K562 (cell line): ENCODE measurements around the gene PILRA. TPM values are rescaled to one million over a fixed set of nuclear protein-coding genes. Genes with fewer than 3 reads are reported as not detected.
A peak's percentile ranks its signal among the peaks of the same experiment; 100 is the strongest.

ENCODE experiments used
- KDM2B ChIP-seq: fragments of 250-450 bp; sonication (Bioruptor Pico); IDR thresholded peaks from 2 replicates; pipeline ENCODE4 v1.8.0; 2021; ENCODE audit warnings: mild to moderate bottlenecking, moderate library complexity
- KLF6 ChIP-seq: fragments of 250-450 bp; sonication (Bioruptor Pico); IDR thresholded peaks from 2 replicates; pipeline ENCODE4 v1.4.0; 2020; ENCODE audit warnings: mild to moderate bottlenecking, moderate library complexity, borderline replicate concordance
- MBD1 ChIP-seq: fragments of 250-450 bp; sonication (Bioruptor Pico); IDR thresholded peaks from 2 replicates; pipeline ENCODE4 v1.8.0; 2022; ENCODE audit warnings: inconsistent platforms
- NR4A1 ChIP-seq, 2 experiments: fragments of 250-450 bp in 1 of 2; fragments of 450-650 bp in 1 of 2; sonication (Bioruptor Pico) in 1 of 2; IDR thresholded peaks; 2 replicates each; pipeline versions ENCODE4 v1.4.0 to v1.6.1; 2016 to 2020; ENCODE audit warnings: mild to moderate bottlenecking in 2 of 2, missing compliant biosample characterization in 1 of 2, missing genetic modification characterization in 1 of 2, moderate library complexity in 1 of 2
- SMARCE1 ChIP-seq: fragments of 450-650 bp; IDR thresholded peaks from 2 replicates; pipeline ENCODE4 v1.7.1; 2016; ENCODE audit warnings: mild to moderate bottlenecking
- ZFPM2 ChIP-seq: fragments of 250-450 bp; sonication (Bioruptor Pico); IDR thresholded peaks from 2 replicates; pipeline ENCODE4 v1.5.1; 2022; ENCODE audit warnings: mild to moderate bottlenecking
- ZNF121 ChIP-seq: sonication (generic); formaldehyde crosslinking; conservative IDR thresholded peaks from 2 replicates; pipeline ENCODE4 v1.8.0; 2022; ENCODE audit warnings: missing genetic modification reagents
- ZNF140 ChIP-seq: fragments of 250-450 bp; sonication (Bioruptor Pico); IDR thresholded peaks from 2 replicates; pipeline ENCODE4 v1.8.0; 2021; ENCODE audit warnings: moderate library complexity, mild to moderate bottlenecking, inconsistent platforms
- ZNF217 ChIP-seq: sonication (generic); formaldehyde crosslinking; IDR thresholded peaks from 2 replicates; pipeline ENCODE4 v1.8.0; 2022; ENCODE audit warnings: mild to moderate bottlenecking, missing genetic modification reagents
- ZNF584 ChIP-seq: fragments of 200-800 bp; sonication (Bioruptor generic); IDR thresholded peaks from 2 replicates; pipeline ENCODE4 v1.6.1; 2016; ENCODE audit warnings: low read depth, mild to moderate bottlenecking, missing genetic modification characterization, missing compliant biosample characterization
- ZNF695 ChIP-seq: fragments of 450-650 bp; formaldehyde crosslinking; IDR thresholded peaks from 2 replicates; pipeline ENCODE4 v1.4.0; 2020; ENCODE audit warnings: mild to moderate bottlenecking, moderate library complexity
- ZNF76 ChIP-seq: fragments of 250-450 bp; sonication (Bioruptor Pico); IDR thresholded peaks from 2 replicates; pipeline ENCODE4 v1.4.0; 2020; ENCODE audit warnings: mild to moderate bottlenecking, moderate library complexity, borderline replicate concordance
- polyA plus RNA-seq, 8 experiments: library from polyadenylated mRNA; depleted of rRNA in 4 of 8; stranded (reverse) in 5 of 8; unstranded in 3 of 8; fragments of >200 nt; fragmentation: Nextera tagmentation in 2 of 8; fragmentation: Illumina TruSeq in 1 of 8; extraction: Ambion mirVana in 2 of 8; extraction: Trizol in 1 of 8; gene quantifications; 2 replicates each; pipeline versions ENCODE4 v1.2.1 to v1.2.3, GENCODE V29; 2011 to 2014; ENCODE audit warnings: inconsistent platforms in 1 of 8, missing spikeins in 1 of 8
- total RNA-seq, 7 experiments: library from RNA; depleted of rRNA in 6 of 7; stranded (reverse); fragments of >200 nt in 6 of 7; fragmentation: Illumina TruSeq in 2 of 7; extraction: Trizol in 2 of 7; gene quantifications; 2 replicates each; pipeline versions ENCODE4 v1.2.1 to v1.2.3, GENCODE V29; 2011 to 2021; ENCODE audit warnings: low replicate concordance in 1 of 7
- TF ChIP-seq, protein P1 (sequence below): fragments of 250-450 bp; sonication (Bioruptor Pico); IDR thresholded peaks from 2 replicates; pipeline ENCODE4 v1.5.1; 2021; ENCODE audit warnings: mild to moderate bottlenecking
- TF ChIP-seq, protein P2 (sequence below), 2 experiments: fragments of 450-650 bp in 1 of 2; sonication (generic) in 1 of 2; formaldehyde crosslinking in 1 of 2; IDR thresholded peaks; 2 replicates each; pipeline versions ENCODE4 v1.7.1 to v1.9.0; 2016 to 2022; ENCODE audit warnings: inconsistent platforms in 1 of 2, mild to moderate bottlenecking in 1 of 2, missing genetic modification reagents in 1 of 2

PILRA gene
- total and polyA plus RNA-seq, 9 of the 15 experiments (the other 6 are each of a cell fraction or from before 2014, with no cell fraction given), result 0.13 to 1.8 (median 0.62) TPM

DNA sequence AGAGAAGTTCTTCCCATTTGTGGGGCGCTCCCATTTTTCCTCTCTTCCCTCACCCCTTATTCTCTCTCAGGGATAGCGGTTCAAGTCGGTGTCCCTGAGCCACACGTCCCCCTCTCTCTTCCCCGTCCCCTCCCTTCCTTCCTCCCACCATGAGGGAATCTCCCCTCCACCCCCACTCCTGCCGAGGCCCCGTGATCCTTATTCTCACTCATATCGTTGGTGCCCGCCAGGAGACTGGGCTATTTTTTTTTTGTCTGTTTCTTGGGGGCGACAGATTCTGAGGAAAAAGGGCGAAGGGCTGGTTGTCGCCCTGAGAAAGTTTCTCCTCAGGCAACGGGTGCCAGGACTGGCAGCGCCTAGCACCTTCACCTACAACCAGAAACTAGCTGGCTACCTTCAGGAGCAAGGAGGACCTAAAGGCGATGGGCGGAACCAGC lies 54.5 kb downstream of the PILRA start (continued):
- TF ChIP-seq NR4A1 (CRISPR knock-in tag; IDR thresholded peaks at IDR 0.05) (peak; percentile 80; the same call in 1 of the 2 replicates), NR4A1 (tag; IDR thresholded peaks at IDR 0.05) (peak; percentile 90), MBD1 (peak; percentile 95), ZNF76 (CRISPR knock-in tag) (0 out of 2 replicates have a peak, but pooled peaks have one; percentile 25), ZFPM2 (CRISPR knock-in tag) (no peak), ZNF584 (CRISPR knock-in tag) (0 out of 2 replicates have a peak, but pooled peaks have one; percentile 56), ZNF140 (no peak), ZNF695 (CRISPR knock-in tag) (0 out of 2 replicates have a peak, but pooled peaks have one; percentile 30), KLF6 (CRISPR knock-in tag) (peak; percentile 53; the same call in 1 of the 2 replicates), ZNF217 (CRISPR knock-in tag) (0 out of 2 replicates have a peak, but pooled peaks have one; percentile 14), KDM2B (CRISPR knock-in tag) (0 out of 2 replicates have a peak, but pooled peaks have one; percentile 39), SMARCE1 (no peak), ZNF121 (0 out of 2 replicates have a peak, but pooled peaks have one; percentile 13)
- TF ChIP-seq, protein P1, sequence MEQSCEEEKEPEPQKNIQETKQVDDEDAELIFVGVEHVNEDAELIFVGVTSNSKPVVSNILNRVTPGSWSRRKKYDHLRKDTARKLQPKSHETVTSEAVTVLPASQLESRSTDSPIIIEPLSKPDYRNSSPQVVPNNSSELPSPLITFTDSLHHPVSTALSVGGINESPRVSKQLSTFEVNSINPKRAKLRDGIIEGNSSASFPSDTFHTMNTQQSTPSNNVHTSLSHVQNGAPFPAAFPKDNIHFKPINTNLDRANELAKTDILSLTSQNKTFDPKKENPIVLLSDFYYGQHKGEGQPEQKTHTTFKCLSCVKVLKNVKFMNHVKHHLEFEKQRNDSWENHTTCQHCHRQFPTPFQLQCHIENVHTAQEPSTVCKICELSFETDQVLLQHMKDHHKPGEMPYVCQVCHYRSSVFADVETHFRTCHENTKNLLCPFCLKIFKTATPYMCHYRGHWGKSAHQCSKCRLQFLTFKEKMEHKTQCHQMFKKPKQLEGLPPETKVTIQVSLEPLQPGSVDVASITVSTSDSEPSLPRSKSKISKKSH, result no peak
- TF ChIP-seq, protein P2, sequence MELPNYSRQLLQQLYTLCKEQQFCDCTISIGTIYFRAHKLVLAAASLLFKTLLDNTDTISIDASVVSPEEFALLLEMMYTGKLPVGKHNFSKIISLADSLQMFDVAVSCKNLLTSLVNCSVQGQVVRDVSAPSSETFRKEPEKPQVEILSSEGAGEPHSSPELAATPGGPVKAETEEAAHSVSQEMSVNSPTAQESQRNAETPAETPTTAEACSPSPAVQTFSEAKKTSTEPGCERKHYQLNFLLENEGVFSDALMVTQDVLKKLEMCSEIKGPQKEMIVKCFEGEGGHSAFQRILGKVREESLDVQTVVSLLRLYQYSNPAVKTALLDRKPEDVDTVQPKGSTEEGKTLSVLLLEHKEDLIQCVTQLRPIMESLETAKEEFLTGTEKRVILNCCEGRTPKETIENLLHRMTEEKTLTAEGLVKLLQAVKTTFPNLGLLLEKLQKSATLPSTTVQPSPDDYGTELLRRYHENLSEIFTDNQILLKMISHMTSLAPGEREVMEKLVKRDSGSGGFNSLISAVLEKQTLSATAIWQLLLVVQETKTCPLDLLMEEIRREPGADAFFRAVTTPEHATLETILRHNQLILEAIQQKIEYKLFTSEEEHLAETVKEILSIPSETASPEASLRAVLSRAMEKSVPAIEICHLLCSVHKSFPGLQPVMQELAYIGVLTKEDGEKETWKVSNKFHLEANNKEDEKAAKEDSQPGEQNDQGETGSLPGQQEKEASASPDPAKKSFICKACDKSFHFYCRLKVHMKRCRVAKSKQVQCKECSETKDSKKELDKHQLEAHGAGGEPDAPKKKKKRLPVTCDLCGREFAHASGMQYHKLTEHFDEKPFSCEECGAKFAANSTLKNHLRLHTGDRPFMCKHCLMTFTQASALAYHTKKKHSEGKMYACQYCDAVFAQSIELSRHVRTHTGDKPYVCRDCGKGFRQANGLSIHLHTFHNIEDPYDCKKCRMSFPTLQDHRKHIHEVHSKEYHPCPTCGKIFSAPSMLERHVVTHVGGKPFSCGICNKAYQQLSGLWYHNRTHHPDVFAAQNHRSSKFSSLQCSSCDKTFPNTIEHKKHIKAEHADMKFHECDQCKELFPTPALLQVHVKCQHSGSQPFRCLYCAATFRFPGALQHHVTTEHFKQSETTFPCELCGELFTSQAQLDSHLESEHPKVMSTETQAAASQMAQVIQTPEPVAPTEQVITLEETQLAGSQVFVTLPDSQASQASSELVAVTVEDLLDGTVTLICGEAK (IDR thresholded peaks at IDR 0.05), result no peak
- TF ChIP-seq, protein P2 (CRISPR knock-in tag; IDR thresholded peaks at IDR 0.05), result peak; percentile 75; the same call in 1 of the 2 replicates
